Heart left ventricle (tissue), 16 donors: ENCODE data around the gene GNB1. TPM values are rescaled to one million over a fixed set of nuclear protein-coding genes. Genes with fewer than 3 reads are reported as not detected.
A peak's percentile ranks its signal among the peaks of the same experiment; 100 is the strongest.

Experiments used
- ATAC-seq, 4 donors: fragments of 200-7000 bp; cut with Tn5 transposase; one replicate each; pipeline ENCODE4 v1.9.1; 2020 to 2022; ENCODE audit warnings: moderate library complexity in 4 of 4, mild to moderate bottlenecking in 3 of 4, moderate number of reproducible peaks in 1 of 4
- DNase-seq, 5 donors: peaks; one replicate each; pipeline ENCODE4 v3.0.0-alpha.2; 2020
- H3K27ac ChIP-seq, 12 donors: fragments of 200-600 bp; sonication (generic) in 4 of 12; one replicate each; pipeline versions ENCODE4 v1.5.0 to v1.8.0; 2016 to 2022; ENCODE audit warnings: mild to moderate bottlenecking in 2 of 12
- H3K27me3 ChIP-seq, 9 donors: fragments of 200-600 bp; sonication (generic) in 2 of 9; one replicate each; pipeline versions ENCODE4 v1.5.1 to v1.8.0; 2016 to 2022; ENCODE audit warnings: mild to moderate bottlenecking in 3 of 9
- H3K36me3 ChIP-seq, 9 donors: fragments of 200-600 bp; sonication (generic) in 2 of 9; one replicate each; pipeline versions ENCODE4 v1.5.0 to v1.8.0; 2018 to 2022; ENCODE audit warnings: mild to moderate bottlenecking in 2 of 9
- H3K4me1 ChIP-seq, 12 donors: fragments of 200-600 bp; sonication (generic) in 4 of 12; one replicate each; pipeline versions ENCODE4 v1.5.0 to v1.8.0; 2016 to 2022; ENCODE audit warnings: mild to moderate bottlenecking in 3 of 12
- H3K4me3 ChIP-seq, 12 donors: fragments of 200-600 bp; sonication (generic) in 4 of 12; one replicate each; pipeline versions ENCODE4 v1.5.0 to v1.8.0; 2017 to 2022; ENCODE audit warnings: mild to moderate bottlenecking in 9 of 12, moderate library complexity in 4 of 12
- H3K9me3 ChIP-seq, 12 donors: fragments of 200-600 bp; sonication (generic) in 4 of 12; one replicate each; pipeline versions ENCODE4 v1.5.0 to v1.8.0; 2016 to 2022; ENCODE audit warnings: mild to moderate bottlenecking in 1 of 12
- POLR2A ChIP-seq, 2 donors: fragments of 450-650 bp; IDR thresholded peaks; one replicate each; pipeline ENCODE4 v1.6.1; 2017; ENCODE audit warnings: antibody characterized with exemption in 2 of 2, mild to moderate bottlenecking in 2 of 2, moderate library complexity in 2 of 2
- WGBS, 4 donors: extraction: QIAGEN DNeasy Blood & Tissue Kit in 2 of 4; methylation state at CpG; one replicate each; pipeline versions ENCODE4 v1.1.5 to v1.1.7; 2013 to 2018; 5-methylcytosine and 5-hydroxymethylcytosine counted together
- intact Hi-C, 10 donors: fragments of 100-400 bp; cut with DNase I; formaldehyde crosslinking; loops; one replicate each; pipeline versions ENCODE4 v1.11.1 to v1.14.2; 2022
- polyA plus RNA-seq, 2 donors: library from polyadenylated mRNA; stranded (reverse); fragments of 200-250 nt; gene quantifications; one replicate each; pipeline ENCODE4 v1.2.3, GENCODE V29; 2013
- total RNA-seq, 9 donors: library from RNA; depleted of rRNA in 2 of 9; stranded (reverse); fragments of >200 nt in 2 of 9; fragmentation: NEBNext Ultra II Directional in 3 of 9; extraction: Animal tissue kit (Norgen Biotek cat#: 25700) in 3 of 9; gene quantifications; one replicate each; pipeline versions ENCODE4 v1.1.0 to v1.2.4, GENCODE V29; 2016 to 2023
- TF ChIP-seq, protein P1 (sequence below), 12 donors: fragments of 200-600 bp; sonication (generic) in 4 of 12; IDR thresholded peaks; one replicate each; pipeline versions ENCODE4 v1.5.0 to v1.8.0; 2018 to 2022; ENCODE audit warnings: antibody characterized with exemption in 12 of 12, mild to moderate bottlenecking in 5 of 12
- donor health status: ischemic (EF 13 %, LVEDD 7.1; RV severe dilation, severe dysfunction).
- donor health status: healthy with polysubstance abuse.
- donor health status: DM: no; HTN: yes; CAD: no.
- donor health status: DM: no; HTN: no; CAD: no.
- donor health status: ischemic (EF 25% LVEDD 6.9; RV normal size, moderate dysfunction).
- donor health status: ischemic (EF 25% LVEDD 5.7; RV mildly dilated, moderate dysfunction).
- donor health status: healthy.
- donor health status: DM: yes; HTN: yes; CAD: no.
- donor health status: ischemic (EF 35%, LVEDD 5.7; RV mildly dilated, moderate dysfunction).
- donor health status: nonischemic (EF 11% LVEDD 7.7; RV severe dilation, severe dysfunction).
- donor health status: DM: yes; HTN: yes; CAD: no.
- donor health status: PGD.
- donor health status: ischemic (EF 29% LVEDD 5.4; RV normal size, mild dysfunction).
- donor health status: nonischemic (EF 23%, LVEDD 6.1; RV moderate dilation, normal function).

Gene GNB1
- total and polyA plus RNA-seq, 11 donors = 52.9 to 275 (median 172) TPM

DNA sequence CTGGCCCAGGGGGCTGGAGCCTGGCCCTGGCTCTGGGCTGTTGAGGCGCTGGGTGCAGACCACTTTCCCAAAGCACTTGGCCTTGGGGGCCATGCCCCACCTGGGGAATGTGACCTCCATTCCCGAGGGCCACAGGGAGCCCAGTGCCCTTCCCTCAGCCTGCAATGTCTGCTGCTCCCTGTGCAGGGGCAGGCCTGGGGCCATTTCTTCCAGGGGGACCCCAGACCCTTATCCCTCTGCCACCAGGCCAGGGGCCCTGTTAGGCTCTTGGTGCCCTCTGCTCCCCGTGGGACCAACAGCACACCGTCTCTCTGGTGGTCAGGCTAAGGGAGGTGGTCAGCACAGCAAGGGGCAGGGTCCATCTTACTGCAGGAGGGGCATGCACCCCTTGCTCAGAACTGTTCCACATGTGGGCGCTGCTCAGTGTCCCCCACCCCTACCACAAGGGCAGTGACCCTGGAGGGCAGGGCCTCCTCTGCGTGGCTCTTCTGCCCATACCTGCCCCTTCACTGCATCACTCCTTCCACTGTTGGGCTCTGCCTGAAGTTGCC, 29.2 kb upstream of the GNB1 start:
- no peak for ATAC-seq

DNA sequence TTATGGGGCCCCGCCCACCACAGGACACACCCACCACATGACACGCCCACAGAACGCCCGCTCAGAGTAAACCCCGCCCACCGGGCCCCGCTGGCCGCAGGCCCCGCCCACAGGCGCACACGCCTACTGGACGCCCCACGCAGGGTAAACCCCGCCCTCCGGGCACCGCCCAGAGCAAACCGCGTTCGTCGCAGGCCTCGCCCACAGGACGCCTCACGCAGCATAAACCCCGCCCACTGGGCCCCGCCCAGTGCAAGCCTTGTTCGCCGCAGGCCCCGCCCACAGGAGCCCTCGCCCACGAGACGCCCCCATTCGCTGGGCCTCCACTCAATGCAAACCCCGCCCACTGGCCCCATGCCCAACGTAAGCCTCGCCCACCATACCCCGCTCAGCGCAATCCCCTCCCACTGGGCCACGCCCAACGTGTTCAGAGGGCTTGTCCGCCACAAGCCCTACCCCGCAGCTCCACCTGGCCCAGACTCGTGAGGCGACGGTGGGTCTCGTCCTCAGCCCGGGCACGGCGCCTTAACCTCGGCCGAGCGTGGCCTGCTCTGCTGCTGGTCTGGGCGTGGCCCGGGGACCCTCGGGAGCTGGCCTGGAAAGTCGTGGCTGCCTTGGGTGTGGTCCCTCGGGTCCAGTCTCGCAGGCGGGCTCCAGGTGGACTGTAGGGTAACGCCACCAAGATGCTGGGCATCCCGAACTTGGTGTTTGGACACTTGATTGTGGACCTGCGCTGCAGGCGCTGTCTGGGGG, 28.6 kb upstream of the GNB1 start:
- Histone ChIP-seq H3K4me1 (peaks cover 5 to 22% (median 13%) of the 10 kb centered on the region in 12 donors), H3K36me3 (no peaks in the 10 kb centered on the region), H3K4me3 (peak overlapping the region; percentile 47 to 70 (median 63)), H3K9me3 (no peaks in the 10 kb centered on the region), H3K27me3 (no peaks in the 10 kb centered on the region), H3K27ac (peak overlapping the region in 10 of 12 donors; percentile 14 to 82 (median 48))
- DNase-seq (peak; percentile 98 to 100 (median 100)), ATAC-seq (peak; percentile 91 to 94 (median 93))
- 8 to 17% (median 9%) methylated on average over 36 to 62 of the region's 62 CpGs for WGBS, 4 donors
- intact Hi-C loops = loop anchor here in 1 of 10 donors (1.0 kb wide), 1 partner anchor 10 kb away; no protein-coding TSS in a partner anchor
- TF ChIP-seq POLR2A (IDR thresholded peaks at IDR 0.05) = no peak
- TF ChIP-seq, protein P1, sequence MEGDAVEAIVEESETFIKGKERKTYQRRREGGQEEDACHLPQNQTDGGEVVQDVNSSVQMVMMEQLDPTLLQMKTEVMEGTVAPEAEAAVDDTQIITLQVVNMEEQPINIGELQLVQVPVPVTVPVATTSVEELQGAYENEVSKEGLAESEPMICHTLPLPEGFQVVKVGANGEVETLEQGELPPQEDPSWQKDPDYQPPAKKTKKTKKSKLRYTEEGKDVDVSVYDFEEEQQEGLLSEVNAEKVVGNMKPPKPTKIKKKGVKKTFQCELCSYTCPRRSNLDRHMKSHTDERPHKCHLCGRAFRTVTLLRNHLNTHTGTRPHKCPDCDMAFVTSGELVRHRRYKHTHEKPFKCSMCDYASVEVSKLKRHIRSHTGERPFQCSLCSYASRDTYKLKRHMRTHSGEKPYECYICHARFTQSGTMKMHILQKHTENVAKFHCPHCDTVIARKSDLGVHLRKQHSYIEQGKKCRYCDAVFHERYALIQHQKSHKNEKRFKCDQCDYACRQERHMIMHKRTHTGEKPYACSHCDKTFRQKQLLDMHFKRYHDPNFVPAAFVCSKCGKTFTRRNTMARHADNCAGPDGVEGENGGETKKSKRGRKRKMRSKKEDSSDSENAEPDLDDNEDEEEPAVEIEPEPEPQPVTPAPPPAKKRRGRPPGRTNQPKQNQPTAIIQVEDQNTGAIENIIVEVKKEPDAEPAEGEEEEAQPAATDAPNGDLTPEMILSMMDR (IDR thresholded peaks at IDR 0.05) = no peak

More for the DNA sequence above, 29.2 kb upstream of the GNB1 start:
- Histone ChIP-seq H3K4me1 (peaks cover 5 to 22% (median 13%) of the 10 kb centered on the region in 12 donors), H3K36me3 (no peaks in the 10 kb centered on the region), H3K4me3 (peak overlapping the region in 7 of 12 donors; percentile 52 to 70 (median 64)), H3K27ac (peak overlapping the region in 8 of 12 donors; percentile 13 to 82 (median 56)), H3K27me3 (no peaks in the 10 kb centered on the region), H3K9me3 (no peaks in the 10 kb centered on the region)
- no peak for TF ChIP-seq POLR2A (IDR thresholded peaks at IDR 0.05)
- TF ChIP-seq, protein P1 (IDR thresholded peaks at IDR 0.05) = no peak
- peak in 3 of 5 donors; percentile 8 to 62 (median 20) for DNase-seq
- intact Hi-C loops = no loop called here
- WGBS, 4 donors = 83 to 94% (median 84%) methylated on average over 2 to 6 of the region's 6 CpGs

DNA sequence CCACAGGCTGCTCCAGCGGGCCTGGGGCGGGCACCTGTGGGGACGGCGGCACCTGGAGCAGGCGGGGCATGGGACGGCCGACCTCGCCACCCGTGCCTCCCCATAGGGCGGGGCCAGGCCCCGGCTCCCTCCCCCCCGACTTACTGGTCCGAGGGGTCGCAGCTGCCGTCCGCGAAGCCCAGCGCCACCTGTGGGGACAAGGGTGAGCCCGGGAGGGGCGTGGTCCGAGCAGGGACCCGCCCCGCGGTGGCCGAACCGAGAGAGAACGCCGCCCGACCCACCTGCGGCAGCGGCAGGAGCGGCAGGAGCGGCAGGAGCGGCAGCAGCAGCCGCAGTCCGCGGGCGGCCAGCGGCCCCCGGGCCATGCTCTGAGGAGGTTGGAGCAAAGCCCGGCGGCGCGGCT, 28.0 kb upstream of the GNB1 start, which contains the start of gene TMEM52:
TSS of gene TMEM52 (minus strand) at position 379 of the 403 bp plus-strand sequence. CDS start at position 365, 14 bp downstream.
- Histone ChIP-seq H3K9me3 (no peaks in the 10 kb centered on the region), H3K36me3 (no peaks in the 10 kb centered on the region), H3K27ac (peak within 1 kb of the TSS in 11 of 12 donors; percentile 14 to 82 (median 48)), H3K4me3 (peak within 1 kb of the TSS; percentile 47 to 70 (median 63)), H3K4me1 (peaks cover 5 to 22% (median 13%) of the 10 kb centered on the region in 12 donors), H3K27me3 (no peaks in the 10 kb centered on the region)
- 1 to 2% methylated on average over 44 of the region's 44 CpGs; no CpG with 5 or more reads in 2 of the 4 donors for WGBS, 4 donors
- DNase-seq (no peak), ATAC-seq (no peak)
- intact Hi-C loops = loop anchor here in 1 of 10 donors (1.0 kb wide), 1 partner anchor 10 kb away; no protein-coding TSS in a partner anchor
- TF ChIP-seq POLR2A (IDR thresholded peaks at IDR 0.05) = peak in 1 of 2 donors; percentile 57
- TF ChIP-seq, protein P1 (IDR thresholded peaks at IDR 0.05) = peak in 2 of 12 donors; percentile 11 to 16
